Vagina (tissue), 2 donors: ENCODE results near the gene METTL3.

Experiments
- POLR2A ChIP-seq, 2 donors: fragments of 450-650 bp; IDR thresholded peaks; one replicate each; pipeline ENCODE4 v1.6.1; 2017; ENCODE audit warnings: antibody characterized with exemption in 2 of 2, mild to moderate bottlenecking in 2 of 2, moderate library complexity in 2 of 2
- POLR2AphosphoS5 ChIP-seq, 2 donors: sonication (generic); formaldehyde crosslinking; IDR thresholded peaks; one replicate each; pipeline ENCODE4 v1.9.0; 2017; ENCODE audit warnings: antibody characterized with exemption in 2 of 2, mild to moderate bottlenecking in 2 of 2, low read depth in 1 of 2; ENCODE audit not compliant: insufficient read depth in 1 of 2
- TF ChIP-seq, protein P1 (sequence below), 3 experiments: fragments of 450-650 bp in 2 of 3; fragments of 200-600 bp in 1 of 3; sonication (generic) in 1 of 3; IDR thresholded peaks; one replicate each; pipeline ENCODE4 v1.5.1; 2017 to 2019; ENCODE audit warnings: antibody characterized with exemption in 3 of 3, mild to moderate bottlenecking in 2 of 3, moderate library complexity in 2 of 3

DNA sequence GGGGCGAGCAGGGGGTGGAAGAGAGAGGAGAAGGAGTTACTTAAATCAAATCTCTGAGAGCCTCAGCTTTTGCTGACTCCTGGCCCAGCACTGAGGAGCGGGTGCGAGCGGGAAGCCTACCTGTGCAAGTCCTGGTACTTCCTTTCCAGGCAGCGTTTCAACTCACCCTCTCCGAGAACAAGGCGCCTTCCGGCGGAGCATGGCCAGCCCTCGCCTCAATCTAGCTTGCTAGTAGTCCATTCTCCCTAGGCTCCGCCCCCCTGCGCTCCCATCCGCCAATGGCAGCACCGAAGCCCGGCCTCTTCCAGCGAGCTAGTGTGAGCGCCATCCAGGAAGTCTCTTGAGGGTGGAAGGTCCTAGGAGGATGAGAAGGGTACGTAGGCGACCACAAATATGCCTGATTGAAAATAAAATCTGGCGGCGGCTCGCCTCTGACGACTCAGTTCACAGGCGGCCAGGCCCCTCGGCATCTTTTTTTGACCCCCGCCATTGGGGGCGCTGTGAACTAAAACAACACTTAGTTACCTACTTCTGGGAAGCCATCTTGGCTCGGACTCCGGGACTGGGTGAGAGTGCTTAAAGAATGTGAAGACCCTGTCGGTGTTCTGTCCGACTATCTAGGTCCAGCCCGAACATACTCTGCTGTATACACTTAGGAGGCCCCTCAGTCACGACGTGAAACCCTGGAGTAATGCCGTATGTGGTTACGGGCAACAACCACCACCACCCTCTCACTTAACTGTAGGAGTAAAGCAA is 55.0 kb downstream of the METTL3 start, which contains the start of gene CHD8:
- TF ChIP-seq, protein P1, sequence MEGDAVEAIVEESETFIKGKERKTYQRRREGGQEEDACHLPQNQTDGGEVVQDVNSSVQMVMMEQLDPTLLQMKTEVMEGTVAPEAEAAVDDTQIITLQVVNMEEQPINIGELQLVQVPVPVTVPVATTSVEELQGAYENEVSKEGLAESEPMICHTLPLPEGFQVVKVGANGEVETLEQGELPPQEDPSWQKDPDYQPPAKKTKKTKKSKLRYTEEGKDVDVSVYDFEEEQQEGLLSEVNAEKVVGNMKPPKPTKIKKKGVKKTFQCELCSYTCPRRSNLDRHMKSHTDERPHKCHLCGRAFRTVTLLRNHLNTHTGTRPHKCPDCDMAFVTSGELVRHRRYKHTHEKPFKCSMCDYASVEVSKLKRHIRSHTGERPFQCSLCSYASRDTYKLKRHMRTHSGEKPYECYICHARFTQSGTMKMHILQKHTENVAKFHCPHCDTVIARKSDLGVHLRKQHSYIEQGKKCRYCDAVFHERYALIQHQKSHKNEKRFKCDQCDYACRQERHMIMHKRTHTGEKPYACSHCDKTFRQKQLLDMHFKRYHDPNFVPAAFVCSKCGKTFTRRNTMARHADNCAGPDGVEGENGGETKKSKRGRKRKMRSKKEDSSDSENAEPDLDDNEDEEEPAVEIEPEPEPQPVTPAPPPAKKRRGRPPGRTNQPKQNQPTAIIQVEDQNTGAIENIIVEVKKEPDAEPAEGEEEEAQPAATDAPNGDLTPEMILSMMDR (IDR thresholded peaks at IDR 0.05) = peak in 2 of 3 experiments; percentile 14 to 34
- peak in 1 of 2 donors; percentile 35 for TF ChIP-seq POLR2A (IDR thresholded peaks at IDR 0.05)
- TF ChIP-seq POLR2AphosphoS5 (IDR thresholded peaks at IDR 0.05; ENCODE audit: insufficient read depth in 1 of 2, low read depth in 1 of 2) = peak; percentile 91 to 99
